ENCODE results near the gene TSPYL6. TPM values are rescaled to one million over a fixed set of nuclear protein-coding genes. Genes with fewer than 3 reads are reported as not detected.

Gene TSPYL6
- not detected in 5 replicates for total RNA-seq (2022; extraction: Qiagen RNA extraction)

DNA sequence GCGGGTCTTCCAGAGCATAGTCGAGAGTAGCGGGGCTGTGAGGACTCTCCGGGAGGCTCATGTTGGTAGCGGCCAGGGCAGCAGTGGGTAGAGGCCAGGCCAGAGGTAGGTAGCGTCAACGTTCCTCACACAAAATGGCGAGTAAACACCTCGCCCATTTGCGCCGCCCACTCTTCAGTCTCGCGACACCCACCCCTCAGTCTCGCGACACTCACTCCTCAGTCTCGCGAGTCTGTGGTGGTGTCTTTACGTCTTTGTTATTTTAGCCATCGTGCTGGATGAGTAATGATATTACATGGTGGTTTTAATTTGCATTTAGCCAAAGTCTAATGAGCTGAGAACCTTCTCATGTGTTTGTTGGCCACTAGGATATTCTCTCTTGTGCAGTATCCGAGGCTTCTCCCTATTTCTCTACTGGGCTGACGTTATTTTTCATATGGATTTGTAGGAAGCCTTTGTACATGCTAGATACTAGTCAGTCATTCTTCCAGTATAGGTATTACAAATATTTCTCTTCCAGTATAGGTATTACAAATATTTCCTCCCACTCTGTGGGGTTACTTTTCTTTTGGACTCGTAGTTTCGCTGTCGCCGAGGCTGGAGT lies at the start of gene TSPYL6:
Gene TSPYL6 (minus strand): TSS at position 139 of the 604 bp plus-strand sequence. CDS start 78 bp downstream, at position 61.

Other genes with a start within 250 kb of the TSPYL6 start
- 7.8 to 8.5 TPM (median 8.0 TPM) in 5 replicates for gene ACYP2, start 140.6 kb downstream of the TSPYL6 start, total RNA-seq (2022; extraction: Qiagen RNA extraction)
- gene SPTBN1, start 200.1 kb upstream of the TSPYL6 start, total RNA-seq (2022; extraction: Qiagen RNA extraction), result 117 to 148 TPM (median 134 TPM) in 5 replicates

All from A549 treated with AZD2906 at 1 μM for 4 hours (cell line).